COR-L47 (cell line): Measurements from ENCODE around the gene UAP1L1.
"Not testable (repeated sequence)": the region's sequence is repeated elsewhere in the genome, so short reads cannot be mapped to it uniquely, and the experiment has no call there.

Experiments used
- DNase-seq: peaks from one replicate; lab custom pipeline; 2025; lab: John Stamatoyannopoulos, UW

UAP1L1 gene

GRCh38 chr9:137114613-137115393, 37.5 kb downstream of the UAP1L1 start, which contains the start of gene DPP7:
TSS of gene DPP7 (minus strand) at chr9:137114733. CDS start at chr9:137114713, 20 bp downstream.
- DNase-seq, result peak; percentile 43

- no peak for DNase-seq
These were observed 38.2 kb downstream of the UAP1L1 start for GRCh38 chr9:137115394-137116026.

GRCh38 chr9:137116027-137116507, 38.8 kb downstream of the UAP1L1 start:
- no peak for DNase-seq

GRCh38 chr9:137116728-137117127, 39.4 kb downstream of the UAP1L1 start:
- no peak for DNase-seq

- no peak for DNase-seq
These were observed 40.0 kb downstream of the UAP1L1 start for GRCh38 chr9:137117269-137117731.

- not testable (repeated sequence) for DNase-seq
These were observed 40.8 kb downstream of the UAP1L1 start for GRCh38 chr9:137118092-137118603.

- DNase-seq, result not testable (repeated sequence)
These were observed 44.8 kb downstream of the UAP1L1 start for GRCh38 chr9:137121927-137122795.

GRCh38 chr9:137122796-137123467, 45.6 kb downstream of the UAP1L1 start:
- DNase-seq, result not testable (repeated sequence)

- DNase-seq, result no peak
These were observed 46.1 kb downstream of the UAP1L1 start for GRCh38 chr9:137123468-137123837.

GRCh38 chr9:137123952-137124462, 46.7 kb downstream of the UAP1L1 start:
- not testable (repeated sequence) for DNase-seq

GRCh38 chr9:137126786-137127185, 49.5 kb downstream of the UAP1L1 start:
- DNase-seq, result no peak

GRCh38 chr9:137127301-137128157, 50.2 kb downstream of the UAP1L1 start:
- no peak for DNase-seq

GRCh38 chr9:137128158-137128861, 51.0 kb downstream of the UAP1L1 start:
- no peak for DNase-seq

- no peak for DNase-seq
These were observed 51.6 kb downstream of the UAP1L1 start for GRCh38 chr9:137128862-137129455.

GRCh38 chr9:137129456-137130175, 52.3 kb downstream of the UAP1L1 start:
- DNase-seq, result peak; percentile 92

GRCh38 chr9:137130176-137130755, 52.9 kb downstream of the UAP1L1 start:
- DNase-seq, result no peak
